ENCODE data around the gene CDH22.

Gene CDH22

GRCh38 chr20:46195264-46196036, 112.8 kb downstream of the CDH22 start:
- Histone ChIP-seq H2BK15ac (ENCODE audit: low read depth, poor library complexity, severe bottlenecking) (no peak overlapping the region), H3K9ac (ENCODE audit: low read length) (no peak overlapping the region), H4K91ac (ENCODE audit: low read length) (no peak overlapping the region), H2BK120ac (ENCODE audit: low read depth, low read length) (no peak overlapping the region), H2AK5ac (ENCODE audit: low read length, severe bottlenecking) (no peak overlapping the region), H3K79me1 (replicated peaks; ENCODE audit: low read length, poor library complexity, severe bottlenecking) (no peaks in the 10 kb centered on the region), H3K23ac (ENCODE audit: low read length in 2 of 2) (no peak overlapping the region), H3K27ac (ENCODE audit: low read length, poor library complexity, severe bottlenecking) (no peak overlapping the region), H3K4ac (ENCODE audit: low read depth in 1 of 2, low read length in 2 of 2) (no peak overlapping the region), H3K18ac (ENCODE audit: low read depth in 1 of 2, low read length in 2 of 2) (no peak overlapping the region), H2BK12ac (ENCODE audit: low read length in 2 of 2) (no peak overlapping the region), H3K14ac (ENCODE audit: low read length in 2 of 2) (no peak overlapping the region), H2BK5ac (ENCODE audit: low read depth, low read length, poor library complexity, severe bottlenecking) (no peak overlapping the region), H2AFZ (ENCODE audit: low read depth, low read length) (no peak overlapping the region), H4K8ac (ENCODE audit: low read length) (no peak overlapping the region), H3K4me3 (ENCODE audit: insufficient read depth in 1 of 2, low read depth in 1 of 2, low read length in 2 of 2) (no peak overlapping the region), H3K36me3 (ENCODE audit: control insufficient read depth in 1 of 2, insufficient read depth in 2 of 2, low read depth in 1 of 2, low read length in 2 of 2) (no peaks in the 10 kb centered on the region), H3K9me3 (ENCODE audit: control insufficient read depth, low read length) (no peaks in the 10 kb centered on the region), H3K4me1 (ENCODE audit: control insufficient read depth, insufficient read depth, low read depth, low read length) (no peaks in the 10 kb centered on the region), H3K4me2 (ENCODE audit: low read length, poor library complexity, severe bottlenecking) (no peak overlapping the region), H3K27me3 (ENCODE audit: control insufficient read depth in 1 of 2, insufficient read depth in 1 of 2, low read length in 2 of 2) (peaks cover 31 to 68% of the 10 kb centered on the region in 2 experiments)
- DNase-seq = no peak
- 69% methylated on average over 15 of the region's 17 CpGs for WGBS

DNA sequence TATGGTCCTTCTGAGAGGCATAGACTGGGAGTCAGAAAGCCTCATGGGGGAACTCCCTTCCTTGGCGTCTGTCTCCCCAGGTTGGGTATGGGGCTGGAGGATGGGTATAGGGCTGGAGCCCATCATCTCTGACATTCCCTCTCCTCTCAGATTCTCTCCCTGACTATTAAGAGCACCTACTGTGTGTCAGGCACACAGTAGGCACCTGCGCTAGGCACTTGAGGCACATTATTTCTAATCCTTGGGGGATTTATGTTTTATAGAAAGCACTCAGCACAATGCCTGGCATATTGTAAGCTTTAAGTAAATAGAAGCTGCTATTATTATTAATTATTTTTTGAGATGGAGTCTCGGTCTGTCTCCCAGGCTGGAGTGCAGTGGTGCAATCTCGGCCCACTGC, 113.9 kb downstream of the CDH22 start:
- no peak overlapping the region for H4K8ac ChIP-seq (ENCODE audit: low read length)
- H2BK120ac ChIP-seq (ENCODE audit: low read depth, low read length) = no peak overlapping the region
- no peak overlapping the region for H3K18ac ChIP-seq (ENCODE audit: low read depth in 1 of 2, low read length in 2 of 2)
- no peak overlapping the region for H2BK15ac ChIP-seq (ENCODE audit: low read depth, poor library complexity, severe bottlenecking)
- no peak overlapping the region for H3K14ac ChIP-seq (ENCODE audit: low read length in 2 of 2)
- no peak for DNase-seq
- H2AFZ ChIP-seq (ENCODE audit: low read depth, low read length) = no peak overlapping the region
- no peaks in the 10 kb centered on the region for H3K79me1 ChIP-seq (replicated peaks; ENCODE audit: low read length, poor library complexity, severe bottlenecking)
- no peak overlapping the region for H2BK12ac ChIP-seq (ENCODE audit: low read length in 2 of 2)
- no peaks in the 10 kb centered on the region for H3K9me3 ChIP-seq (ENCODE audit: control insufficient read depth, low read length)
- peaks cover 31 to 69% of the 10 kb centered on the region in 2 experiments for H3K27me3 ChIP-seq (ENCODE audit: control insufficient read depth in 1 of 2, insufficient read depth in 1 of 2, low read length in 2 of 2)
- no peak overlapping the region for H3K4ac ChIP-seq (ENCODE audit: low read depth in 1 of 2, low read length in 2 of 2)
- no peak overlapping the region for H3K4me2 ChIP-seq (ENCODE audit: low read length, poor library complexity, severe bottlenecking)
- H2BK5ac ChIP-seq (ENCODE audit: low read depth, low read length, poor library complexity, severe bottlenecking) = no peak overlapping the region
- no peak overlapping the region for H3K23ac ChIP-seq (ENCODE audit: low read length in 2 of 2)
- WGBS = 84% methylated on average over 3 of the region's 4 CpGs
- no peak overlapping the region for H2AK5ac ChIP-seq (ENCODE audit: low read length, severe bottlenecking)
- H3K9ac ChIP-seq (ENCODE audit: low read length) = no peak overlapping the region
- no peak overlapping the region for H4K91ac ChIP-seq (ENCODE audit: low read length)
- H3K4me3 ChIP-seq (ENCODE audit: insufficient read depth in 1 of 2, low read depth in 1 of 2, low read length in 2 of 2) = no peak overlapping the region
- no peak overlapping the region for H3K27ac ChIP-seq (ENCODE audit: low read length, poor library complexity, severe bottlenecking)
- no peaks in the 10 kb centered on the region for H3K4me1 ChIP-seq (ENCODE audit: control insufficient read depth, insufficient read depth, low read depth, low read length)
- no peaks in the 10 kb centered on the region for H3K36me3 ChIP-seq (ENCODE audit: control insufficient read depth in 1 of 2, insufficient read depth in 2 of 2, low read depth in 1 of 2, low read length in 2 of 2)

DNA sequence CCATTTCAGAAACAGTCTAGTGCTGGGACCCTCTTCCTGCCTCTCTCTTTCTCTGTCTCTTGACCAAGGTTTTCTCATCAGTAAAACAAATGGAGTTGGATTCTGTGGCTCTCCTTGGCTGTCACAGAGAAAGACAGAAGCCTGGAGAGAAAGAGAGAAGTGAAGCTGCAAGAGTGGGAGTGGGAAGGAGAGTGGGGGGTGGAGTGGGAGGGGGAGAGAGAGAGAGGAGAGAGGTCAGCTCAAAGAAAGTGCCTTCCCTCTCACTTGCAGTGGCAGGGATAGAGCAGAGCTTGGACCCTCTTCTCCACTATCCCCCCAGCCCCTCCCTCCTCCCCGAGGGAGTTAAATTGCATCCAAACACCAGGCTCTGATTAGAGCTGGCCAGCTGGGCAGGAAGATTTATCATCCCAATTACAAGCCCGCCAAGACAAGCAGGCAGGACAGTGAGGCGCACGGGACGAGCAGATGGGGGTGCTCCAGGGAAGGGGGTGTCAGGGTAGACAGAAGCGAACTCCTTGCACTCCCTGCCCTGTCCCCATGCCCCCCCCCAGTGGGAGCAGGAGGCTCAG, 115.8 kb downstream of the CDH22 start:
- no peaks in the 10 kb centered on the region for H3K36me3 ChIP-seq (ENCODE audit: control insufficient read depth in 1 of 2, insufficient read depth in 2 of 2, low read depth in 1 of 2, low read length in 2 of 2)

GRCh38 chr20:46191611-46192010, 116.7 kb downstream of the CDH22 start:
- H3K23ac ChIP-seq (ENCODE audit: low read length in 2 of 2) = no peak overlapping the region
- H3K4me3 ChIP-seq (ENCODE audit: insufficient read depth in 1 of 2, low read depth in 1 of 2, low read length in 2 of 2) = no peak overlapping the region
- no peak overlapping the region for H4K91ac ChIP-seq (ENCODE audit: low read length)
- H3K9me3 ChIP-seq (ENCODE audit: control insufficient read depth, low read length) = no peaks in the 10 kb centered on the region
- no peak overlapping the region for H2BK5ac ChIP-seq (ENCODE audit: low read depth, low read length, poor library complexity, severe bottlenecking)
- H3K27me3 ChIP-seq (ENCODE audit: control insufficient read depth in 1 of 2, insufficient read depth in 1 of 2, low read length in 2 of 2) = peaks cover 19 to 70% of the 10 kb centered on the region in 2 experiments
- no peak overlapping the region for H3K27ac ChIP-seq (ENCODE audit: low read length, poor library complexity, severe bottlenecking)
- H3K79me1 ChIP-seq (replicated peaks; ENCODE audit: low read length, poor library complexity, severe bottlenecking) = no peaks in the 10 kb centered on the region
- H2BK15ac ChIP-seq (ENCODE audit: low read depth, poor library complexity, severe bottlenecking) = no peak overlapping the region
- no peak overlapping the region for H2BK12ac ChIP-seq (ENCODE audit: low read length in 2 of 2)
- H3K36me3 ChIP-seq (ENCODE audit: control insufficient read depth in 1 of 2, insufficient read depth in 2 of 2, low read depth in 1 of 2, low read length in 2 of 2) = no peaks in the 10 kb centered on the region
- H3K14ac ChIP-seq (ENCODE audit: low read length in 2 of 2) = no peak overlapping the region
- H3K4me2 ChIP-seq (ENCODE audit: low read length, poor library complexity, severe bottlenecking) = no peak overlapping the region
- H2AK5ac ChIP-seq (ENCODE audit: low read length, severe bottlenecking) = no peak overlapping the region
- no peak overlapping the region for H2BK120ac ChIP-seq (ENCODE audit: low read depth, low read length)
- H3K9ac ChIP-seq (ENCODE audit: low read length) = no peak overlapping the region
- no peak for DNase-seq
- 42% methylated on average over 3 of the region's 3 CpGs for WGBS
- H4K8ac ChIP-seq (ENCODE audit: low read length) = no peak overlapping the region
- H3K18ac ChIP-seq (ENCODE audit: low read depth in 1 of 2, low read length in 2 of 2) = no peak overlapping the region
- H3K4ac ChIP-seq (ENCODE audit: low read depth in 1 of 2, low read length in 2 of 2) = no peak overlapping the region
- H3K4me1 ChIP-seq (ENCODE audit: control insufficient read depth, insufficient read depth, low read depth, low read length) = no peaks in the 10 kb centered on the region
- no peak overlapping the region for H2AFZ ChIP-seq (ENCODE audit: low read depth, low read length)

More for the DNA sequence above, 115.8 kb downstream of the CDH22 start:
- Histone ChIP-seq H3K4me3 (ENCODE audit: insufficient read depth in 1 of 2, low read depth in 1 of 2, low read length in 2 of 2) (no peak overlapping the region), H2AFZ (ENCODE audit: low read depth, low read length) (no peak overlapping the region), H2BK5ac (ENCODE audit: low read depth, low read length, poor library complexity, severe bottlenecking) (no peak overlapping the region), H2AK5ac (ENCODE audit: low read length, severe bottlenecking) (no peak overlapping the region), H3K27me3 (ENCODE audit: control insufficient read depth in 1 of 2, insufficient read depth in 1 of 2, low read length in 2 of 2) (peaks cover 20 to 67% of the 10 kb centered on the region in 2 experiments), H3K27ac (ENCODE audit: low read length, poor library complexity, severe bottlenecking) (no peak overlapping the region), H3K18ac (ENCODE audit: low read depth in 1 of 2, low read length in 2 of 2) (no peak overlapping the region), H3K9ac (ENCODE audit: low read length) (no peak overlapping the region), H3K79me1 (replicated peaks; ENCODE audit: low read length, poor library complexity, severe bottlenecking) (no peaks in the 10 kb centered on the region), H3K4ac (ENCODE audit: low read depth in 1 of 2, low read length in 2 of 2) (no peak overlapping the region), H3K23ac (ENCODE audit: low read length in 2 of 2) (no peak overlapping the region), H4K91ac (ENCODE audit: low read length) (no peak overlapping the region), H2BK120ac (ENCODE audit: low read depth, low read length) (no peak overlapping the region), H3K9me3 (ENCODE audit: control insufficient read depth, low read length) (no peaks in the 10 kb centered on the region), H3K4me1 (ENCODE audit: control insufficient read depth, insufficient read depth, low read depth, low read length) (no peaks in the 10 kb centered on the region), H2BK15ac (ENCODE audit: low read depth, poor library complexity, severe bottlenecking) (no peak overlapping the region), H4K8ac (ENCODE audit: low read length) (no peak overlapping the region), H3K4me2 (ENCODE audit: low read length, poor library complexity, severe bottlenecking) (no peak overlapping the region), H3K14ac (ENCODE audit: low read length in 2 of 2) (no peak overlapping the region), H2BK12ac (ENCODE audit: low read length in 2 of 2) (no peak overlapping the region)
- DNase-seq = no peak
- WGBS = 42% methylated on average over 5 of the region's 6 CpGs
